PC-9 (cell line): Measurements from ENCODE around the gene TTLL6.

ENCODE experiments used
- EZH2 ChIP-seq: fragments of 200-600 bp; sonication (generic); IDR thresholded peaks from 2 replicates; pipeline ENCODE4 v1.8.0; 2017; ENCODE audit warnings: antibody characterized with exemption, low read depth
- TF ChIP-seq, protein P1 (sequence below): fragments of 200-600 bp; sonication (generic); conservative IDR thresholded peaks from 2 replicates; pipeline ENCODE4 v1.6.1; 2017; ENCODE audit warnings: mixed run types, antibody characterized with exemption, mild to moderate bottlenecking, moderate library complexity

- TF ChIP-seq, protein P1, sequence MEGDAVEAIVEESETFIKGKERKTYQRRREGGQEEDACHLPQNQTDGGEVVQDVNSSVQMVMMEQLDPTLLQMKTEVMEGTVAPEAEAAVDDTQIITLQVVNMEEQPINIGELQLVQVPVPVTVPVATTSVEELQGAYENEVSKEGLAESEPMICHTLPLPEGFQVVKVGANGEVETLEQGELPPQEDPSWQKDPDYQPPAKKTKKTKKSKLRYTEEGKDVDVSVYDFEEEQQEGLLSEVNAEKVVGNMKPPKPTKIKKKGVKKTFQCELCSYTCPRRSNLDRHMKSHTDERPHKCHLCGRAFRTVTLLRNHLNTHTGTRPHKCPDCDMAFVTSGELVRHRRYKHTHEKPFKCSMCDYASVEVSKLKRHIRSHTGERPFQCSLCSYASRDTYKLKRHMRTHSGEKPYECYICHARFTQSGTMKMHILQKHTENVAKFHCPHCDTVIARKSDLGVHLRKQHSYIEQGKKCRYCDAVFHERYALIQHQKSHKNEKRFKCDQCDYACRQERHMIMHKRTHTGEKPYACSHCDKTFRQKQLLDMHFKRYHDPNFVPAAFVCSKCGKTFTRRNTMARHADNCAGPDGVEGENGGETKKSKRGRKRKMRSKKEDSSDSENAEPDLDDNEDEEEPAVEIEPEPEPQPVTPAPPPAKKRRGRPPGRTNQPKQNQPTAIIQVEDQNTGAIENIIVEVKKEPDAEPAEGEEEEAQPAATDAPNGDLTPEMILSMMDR = no peak
- no peak for TF ChIP-seq EZH2
Measured at GRCh38 chr17:48834973-48835372, 17.9 kb upstream of the TTLL6 start.
